Testis (tissue), 5 donors: ENCODE data around the gene IFT52. TPM values are rescaled to one million over a fixed set of nuclear protein-coding genes. Genes with fewer than 3 reads are reported as not detected.

Experiments used
- DNase-seq: peaks from one replicate; pipeline ENCODE4 v3.0.0-alpha.2; 2019
- H3K27ac ChIP-seq, 2 donors: fragments of 200-600 bp; sonication (generic); one replicate each; pipeline ENCODE4 v1.5.1; 2019
- H3K27me3 ChIP-seq: fragments of 200-600 bp; sonication (generic); one replicate; pipeline ENCODE4 v1.5.1; 2019
- H3K36me3 ChIP-seq: fragments of 200-600 bp; sonication (generic); one replicate; pipeline ENCODE4 v1.5.1; 2017; ENCODE audit warnings: low read depth; ENCODE audit errors: missing control alignments
- H3K4me1 ChIP-seq: fragments of 200-600 bp; sonication (generic); one replicate; pipeline ENCODE4 v1.5.1; 2019
- H3K4me3 ChIP-seq, 2 donors: fragments of 200-600 bp; sonication (generic); one replicate each; pipeline ENCODE4 v1.5.1; 2017 to 2019
- H3K9me3 ChIP-seq: fragments of 200-600 bp; sonication (generic); one replicate; pipeline ENCODE4 v1.5.1; 2017
- POLR2A ChIP-seq: fragments of 450-650 bp; IDR thresholded peaks from one replicate; pipeline ENCODE4 v1.6.1; 2017; ENCODE audit warnings: antibody characterized with exemption, mild to moderate bottlenecking, moderate library complexity
- WGBS, 2 donors: methylation state at CpG; one replicate each; pipeline ENCODE4 v1.1.5; 2018; 5-methylcytosine and 5-hydroxymethylcytosine counted together
- intact Hi-C: fragments of 100-400 bp; cut with DNase I; formaldehyde crosslinking; loops from one replicate; pipeline ENCODE4 v1.15.1; 2023; ENCODE audit warnings: low total_unique reads
- long read RNA-seq, 2 donors: transcript quantifications; one replicate each; lab custom pipeline, GENCODE V29; 2026
- polyA plus RNA-seq: library from polyadenylated mRNA; stranded (reverse); fragments of 350-450 nt; fragmentation: Illumina TruSeq; extraction: RNeasy Lipid Tissue Mini Kit (QIAGEN cat#74804); gene quantifications from one replicate; pipeline ENCODE4 v1.2.3, GENCODE V29; 2014; ENCODE audit warnings: low read depth, low replicate concordance; ENCODE audit not compliant: insufficient read depth
- total RNA-seq, 2 donors: library from RNA; depleted of rRNA; stranded (reverse); fragments of >200 nt; gene quantifications; one replicate each; pipeline ENCODE4 v1.2.3, GENCODE V29; 2016
- TF ChIP-seq, protein P1 (sequence below), 3 experiments: fragments of 450-650 bp in 2 of 3; fragments of 200-600 bp in 1 of 3; sonication (generic) in 1 of 3; IDR thresholded peaks; one replicate each; pipeline ENCODE4 v1.5.1; 2016 to 2019; ENCODE audit warnings: antibody characterized with exemption in 3 of 3, mild to moderate bottlenecking in 2 of 3, moderate library complexity in 1 of 3

The IFT52 gene
- 10 to 100 TPM; 57.1 to 67.3 TPM for total RNA-seq
- 94.2 TPM for polyA plus RNA-seq
- long read RNA-seq, donor 1, transcript IFT52-202 (14 exons, 1,599 nt), result major isoform, 14 of 35 reads
- long read RNA-seq, donor 1, transcript IFT52-201 (14 exons, 1,757 nt), result major isoform, 14 of 35 reads
- long read RNA-seq, donor 1, partial matches to known transcripts, result 7 of 35 reads
- long read RNA-seq, donor 1, other reads (novel, unspliced or antisense), result 0 of 35 reads
- long read RNA-seq, donor 2, transcript IFT52-202 (14 exons, 1,599 nt), result minor isoform, 9 of 26 reads
- long read RNA-seq, donor 2, transcript IFT52-207 (2 exons, 749 nt), result minor isoform, 5 of 26 reads
- long read RNA-seq, donor 2, transcript IFT52-201 (14 exons, 1,757 nt), result major isoform, 12 of 26 reads
- long read RNA-seq, donor 2, partial matches to known transcripts, result 0 of 26 reads
- long read RNA-seq, donor 2, other reads (novel, unspliced or antisense), result 0 of 26 reads

GRCh38 chr20:43590392-43591303, at the start of gene IFT52:
TSS of gene IFT52 (plus strand) at chr20:43590937. CDS start at chr20:43594699, 3,762 bp downstream.
- peak within 1 kb of the TSS; percentile 85 to 95 for H3K4me3 ChIP-seq
- 1% methylated on average over 25 to 68 of the region's 68 CpGs for WGBS, 2 donors
- H3K27ac ChIP-seq, result peak within 1 kb of the TSS; percentile 79 to 88
- intact Hi-C loops, result no loop called here
- DNase-seq, result peak; percentile 95
- H3K4me1 ChIP-seq, result peaks cover 34% of the 10 kb centered on the region
- no peaks in the 10 kb centered on the region for H3K9me3 ChIP-seq
- no peaks in the 10 kb centered on the region for H3K27me3 ChIP-seq
- no peaks in the 10 kb centered on the region for H3K36me3 ChIP-seq
- peak; percentile 23 for TF ChIP-seq POLR2A
- TF ChIP-seq, protein P1, sequence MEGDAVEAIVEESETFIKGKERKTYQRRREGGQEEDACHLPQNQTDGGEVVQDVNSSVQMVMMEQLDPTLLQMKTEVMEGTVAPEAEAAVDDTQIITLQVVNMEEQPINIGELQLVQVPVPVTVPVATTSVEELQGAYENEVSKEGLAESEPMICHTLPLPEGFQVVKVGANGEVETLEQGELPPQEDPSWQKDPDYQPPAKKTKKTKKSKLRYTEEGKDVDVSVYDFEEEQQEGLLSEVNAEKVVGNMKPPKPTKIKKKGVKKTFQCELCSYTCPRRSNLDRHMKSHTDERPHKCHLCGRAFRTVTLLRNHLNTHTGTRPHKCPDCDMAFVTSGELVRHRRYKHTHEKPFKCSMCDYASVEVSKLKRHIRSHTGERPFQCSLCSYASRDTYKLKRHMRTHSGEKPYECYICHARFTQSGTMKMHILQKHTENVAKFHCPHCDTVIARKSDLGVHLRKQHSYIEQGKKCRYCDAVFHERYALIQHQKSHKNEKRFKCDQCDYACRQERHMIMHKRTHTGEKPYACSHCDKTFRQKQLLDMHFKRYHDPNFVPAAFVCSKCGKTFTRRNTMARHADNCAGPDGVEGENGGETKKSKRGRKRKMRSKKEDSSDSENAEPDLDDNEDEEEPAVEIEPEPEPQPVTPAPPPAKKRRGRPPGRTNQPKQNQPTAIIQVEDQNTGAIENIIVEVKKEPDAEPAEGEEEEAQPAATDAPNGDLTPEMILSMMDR (IDR thresholded peaks at IDR 0.05), result no peak

DNA sequence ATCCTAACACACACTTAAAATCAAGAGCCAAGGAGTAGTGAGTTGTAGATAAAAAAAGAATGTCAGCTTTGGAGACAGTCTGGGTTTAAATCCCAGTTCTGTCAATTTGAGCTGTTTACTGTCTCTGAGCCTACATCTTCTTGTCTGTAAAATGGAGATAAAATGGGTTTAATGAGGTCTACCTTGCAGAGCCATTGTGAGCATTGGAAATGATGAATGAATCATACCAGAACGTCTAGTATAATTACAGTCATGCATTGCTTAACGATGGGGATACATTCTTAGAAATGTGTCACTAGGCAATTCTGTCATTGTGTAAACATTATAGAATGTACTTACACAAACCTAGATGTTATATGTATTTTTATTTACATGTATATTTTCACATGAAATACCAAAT, 49.5 kb upstream of the IFT52 start:
- H3K27ac ChIP-seq, result no peak overlapping the region
- no peaks in the 10 kb centered on the region for H3K36me3 ChIP-seq
- TF ChIP-seq, protein P1 (IDR thresholded peaks at IDR 0.05), result no peak
- no peak for TF ChIP-seq POLR2A
- H3K27me3 ChIP-seq, result no peaks in the 10 kb centered on the region
- 73 to 82% methylated on average over 2 of the region's 2 CpGs for WGBS, 2 donors
- no peaks in the 10 kb centered on the region for H3K9me3 ChIP-seq
- intact Hi-C loops, result no loop called here
- H3K4me1 ChIP-seq, result peaks cover 4% of the 10 kb centered on the region
- no peak overlapping the region for H3K4me3 ChIP-seq
- no peak for DNase-seq

GRCh38 chr20:43542161-43542560, 48.6 kb upstream of the IFT52 start:
- Histone ChIP-seq H3K9me3 (no peaks in the 10 kb centered on the region), H3K36me3 (no peaks in the 10 kb centered on the region), H3K27ac (no peak overlapping the region), H3K27me3 (no peaks in the 10 kb centered on the region), H3K4me1 (peaks cover under 1% of the 10 kb centered on the region), H3K4me3 (no peak overlapping the region)
- TF ChIP-seq POLR2A, result no peak
- TF ChIP-seq, protein P1 (IDR thresholded peaks at IDR 0.05), result no peak
- 72 to 81% methylated on average over 5 of the region's 5 CpGs for WGBS, 2 donors
- intact Hi-C loops, result no loop called here
- DNase-seq, result no peak

GRCh38 chr20:43542674-43543073, 48.1 kb upstream of the IFT52 start:
- TF ChIP-seq, protein P1 (IDR thresholded peaks at IDR 0.05), result no peak
- no peak for TF ChIP-seq POLR2A
- DNase-seq, result no peak

More at GRCh38 chr20:43542674-43543073, 48.1 kb upstream of the IFT52 start:
- Histone ChIP-seq H3K4me3 (no peak overlapping the region), H3K27ac (no peak overlapping the region), H3K36me3 (no peaks in the 10 kb centered on the region), H3K4me1 (no peaks in the 10 kb centered on the region), H3K9me3 (no peaks in the 10 kb centered on the region), H3K27me3 (no peaks in the 10 kb centered on the region)
- 67 to 77% methylated on average over 4 of the region's 4 CpGs for WGBS, 2 donors
- intact Hi-C loops, result no loop called here
